GM23248 (cell line): ENCODE results near the gene SLC22A12. TPM values are rescaled to one million over a fixed set of nuclear protein-coding genes. Genes with fewer than 3 reads are reported as not detected.

Experiments used
- DNase-seq: peaks from one replicate; pipeline ENCODE4 v3.0.0-alpha.2; 2015
- H2AFZ ChIP-seq: fragments of 200-600 bp; sonication (generic); 2 replicates; pipeline ENCODE4 v1.6.1; 2016; ENCODE audit warnings: antibody characterized with exemption
- H3F3A ChIP-seq: fragments of 200-600 bp; sonication (generic); 2 replicates; pipeline ENCODE4 v1.6.1; 2016; ENCODE audit warnings: mild to moderate bottlenecking, antibody characterized with exemption, mixed run types; ENCODE audit not compliant: insufficient read depth
- H3K27ac ChIP-seq: fragments of 200-600 bp; sonication (generic); 2 replicates; pipeline ENCODE4 v1.5.1; 2016; ENCODE audit warnings: mild to moderate bottlenecking
- H3K27me3 ChIP-seq: fragments of 200-600 bp; sonication (generic); replicated peaks from 2 replicates; pipeline ENCODE4 v1.6.1; 2016; ENCODE audit warnings: mild to moderate bottlenecking; ENCODE audit not compliant: insufficient read depth
- H3K36me3 ChIP-seq: fragments of 200-600 bp; sonication (generic); 2 replicates; pipeline ENCODE4 v1.6.1; 2016; ENCODE audit warnings: low read depth, mild to moderate bottlenecking
- H3K4me1 ChIP-seq: fragments of 200-600 bp; sonication (generic); 2 replicates; pipeline ENCODE4 v1.6.1; 2016; ENCODE audit warnings: mild to moderate bottlenecking; ENCODE audit not compliant: insufficient read depth
- H3K4me2 ChIP-seq: fragments of 200-600 bp; sonication (generic); one replicate; pipeline ENCODE4 v1.6.1; 2016; ENCODE audit warnings: mild to moderate bottlenecking; ENCODE audit not compliant: unreplicated experiment
- H3K4me3 ChIP-seq: fragments of 200-600 bp; sonication (generic); 2 replicates; pipeline ENCODE4 v1.5.1; 2016; ENCODE audit warnings: mild to moderate bottlenecking
- H3K79me2 ChIP-seq: fragments of 200-600 bp; sonication (generic); 2 replicates; pipeline ENCODE4 v1.6.1; 2016; ENCODE audit warnings: mild to moderate bottlenecking; ENCODE audit not compliant: insufficient read depth
- H3K9ac ChIP-seq: fragments of 200-600 bp; sonication (generic); 2 replicates; pipeline ENCODE4 v1.6.1; 2016; ENCODE audit warnings: mild to moderate bottlenecking
- H3K9me2 ChIP-seq: fragments of 200-600 bp; sonication (generic); 2 replicates; pipeline ENCODE4 v1.6.1; 2016; ENCODE audit warnings: mixed run types, mild to moderate bottlenecking, moderate library complexity; ENCODE audit not compliant: insufficient read depth
- H3K9me3 ChIP-seq: fragments of 200-600 bp; sonication (generic); one replicate; pipeline ENCODE4 v1.6.1; 2017; ENCODE audit warnings: low read depth
- H4K20me1 ChIP-seq: fragments of 200-600 bp; sonication (generic); 2 replicates; pipeline ENCODE4 v1.6.0; 2016; ENCODE audit not compliant: insufficient read depth
- EZH2 ChIP-seq: fragments of 200-600 bp; sonication (generic); IDR thresholded peaks from 2 replicates; pipeline ENCODE4 v1.6.1; 2018; ENCODE audit warnings: antibody characterized with exemption, mild to moderate bottlenecking; ENCODE audit not compliant: insufficient read depth, poor library complexity, severe bottlenecking
- EZH2phosphoT487 ChIP-seq: fragments of 200-600 bp; sonication (generic); IDR thresholded peaks from 2 replicates; pipeline ENCODE4 v1.6.1; 2018; ENCODE audit warnings: antibody characterized with exemption, moderate library complexity, mild to moderate bottlenecking, low read depth; ENCODE audit not compliant: insufficient read depth
- WGBS, 2 experiments: methylation state at CpG; one replicate each; pipeline ENCODE4 v1.1.6; 2015 to 2017; ENCODE audit warnings: low lambda C conversion rate in 2 of 2, low coverage in 1 of 2; ENCODE audit errors: missing lambda C conversion rate in 2 of 2; 5-methylcytosine and 5-hydroxymethylcytosine counted together
- in situ Hi-C: fragments of 300-500 bp; cut with MboI; formaldehyde crosslinking; loops from 2 replicates; pipeline ENCODE4 v1.15.0; 2020
- polyA plus RNA-seq: library from polyadenylated mRNA; unstranded; fragments of >200 nt; fragmentation: Nextera tagmentation; extraction: Ambion mirVana; gene quantifications from 2 replicates; pipeline ENCODE4 v1.2.1, GENCODE V29; 2016
- total RNA-seq: library from RNA; depleted of rRNA; stranded (reverse); fragments of >200 nt; shearing (Covaris generic); gene quantifications from 2 replicates; pipeline ENCODE4 v1.2.3, GENCODE V29; 2014

The SLC22A12 gene
- total and polyA plus RNA-seq, 2 experiments from 2014 or later, result not detected

GRCh38 chr11:64631675-64632074, 40.7 kb downstream of the SLC22A12 start:
- peaks cover 4% of the 10 kb centered on the region; the same call in 1 of the 2 replicates for H3K27me3 ChIP-seq

GRCh38 chr11:64632237-64632636, 41.2 kb downstream of the SLC22A12 start:
- in situ Hi-C loops, result no loop called here
- Histone ChIP-seq H3K9ac (no peak overlapping the region), H3K4me1 (no peaks in the 10 kb centered on the region), H3K4me2 (no peak overlapping the region), H4K20me1 (no peaks in the 10 kb centered on the region), H3K27ac (no peak overlapping the region), H3K36me3 (no peaks in the 10 kb centered on the region), H3F3A (no peaks in the 10 kb centered on the region), H3K9me2 (no peaks in the 10 kb centered on the region), H3K79me2 (no peaks in the 10 kb centered on the region), H3K27me3 (peaks cover 4% of the 10 kb centered on the region; the same call in 1 of the 2 replicates), H3K9me3 (no peaks in the 10 kb centered on the region), H3K4me3 (no peak overlapping the region), H2AFZ (no peak overlapping the region)
- TF ChIP-seq EZH2 (no peak), EZH2phosphoT487 (no peak)
- WGBS, 2 experiments, result 72 to 77% methylated on average over 6 of the region's 6 CpGs
- DNase-seq, result no peak

More at GRCh38 chr11:64631675-64632074, 40.7 kb downstream of the SLC22A12 start:
- 84 to 90% methylated on average over 4 of the region's 4 CpGs for WGBS, 2 experiments
- Histone ChIP-seq H3K4me2 (no peak overlapping the region), H3F3A (no peaks in the 10 kb centered on the region), H2AFZ (no peak overlapping the region), H3K79me2 (no peaks in the 10 kb centered on the region), H3K9me3 (no peaks in the 10 kb centered on the region), H3K36me3 (no peaks in the 10 kb centered on the region), H3K4me3 (no peak overlapping the region), H3K9me2 (no peaks in the 10 kb centered on the region), H3K9ac (no peak overlapping the region), H3K27ac (no peak overlapping the region), H3K4me1 (no peaks in the 10 kb centered on the region), H4K20me1 (no peaks in the 10 kb centered on the region)
- no peak for TF ChIP-seq EZH2phosphoT487
- no peak for TF ChIP-seq EZH2
- no peak for DNase-seq
- in situ Hi-C loops, result no loop called here

- no peaks in the 10 kb centered on the region for H3F3A ChIP-seq
- no peak overlapping the region for H2AFZ ChIP-seq
- H3K9ac ChIP-seq, result no peak overlapping the region
- no peaks in the 10 kb centered on the region for H3K36me3 ChIP-seq
- no peak overlapping the region for H3K4me3 ChIP-seq
- WGBS, 2 experiments, result 90 to 91% methylated on average over 10 of the region's 10 CpGs
- in situ Hi-C loops, result no loop called here
- H3K4me2 ChIP-seq, result no peak overlapping the region
- no peak for TF ChIP-seq EZH2
- TF ChIP-seq EZH2phosphoT487, result no peak
- no peaks in the 10 kb centered on the region for H4K20me1 ChIP-seq
- no peaks in the 10 kb centered on the region for H3K4me1 ChIP-seq
- H3K79me2 ChIP-seq, result no peaks in the 10 kb centered on the region
- peaks cover 7% of the 10 kb centered on the region; the same call in 1 of the 2 replicates for H3K27me3 ChIP-seq
- no peaks in the 10 kb centered on the region for H3K9me3 ChIP-seq
- H3K27ac ChIP-seq, result no peak overlapping the region
- DNase-seq, result no peak
- H3K9me2 ChIP-seq, result no peaks in the 10 kb centered on the region
Observed at GRCh38 chr11:64632654-64633053, 41.6 kb downstream of the SLC22A12 start.

- 72 to 75% methylated on average over 7 of the region's 7 CpGs for WGBS, 2 experiments
- no peaks in the 10 kb centered on the region for H3K36me3 ChIP-seq
- H3K9me3 ChIP-seq, result no peaks in the 10 kb centered on the region
- no peak for DNase-seq
- no peak overlapping the region for H3K4me2 ChIP-seq
- H2AFZ ChIP-seq, result no peak overlapping the region
- no peak overlapping the region for H3K4me3 ChIP-seq
- no peaks in the 10 kb centered on the region for H3K4me1 ChIP-seq
- no peaks in the 10 kb centered on the region for H3K79me2 ChIP-seq
- no peak overlapping the region for H3K27ac ChIP-seq
- H3K27me3 ChIP-seq, result peaks cover 12% of the 10 kb centered on the region
- in situ Hi-C loops, result no loop called here
- no peaks in the 10 kb centered on the region for H4K20me1 ChIP-seq
- no peak overlapping the region for H3K9ac ChIP-seq
- H3F3A ChIP-seq, result no peaks in the 10 kb centered on the region
- no peaks in the 10 kb centered on the region for H3K9me2 ChIP-seq
- TF ChIP-seq EZH2 (no peak), EZH2phosphoT487 (no peak)
Observed at GRCh38 chr11:64633555-64634159, 42.6 kb downstream of the SLC22A12 start.
